ENCODE data around the gene HAS3. TPM values are rescaled to one million over a fixed set of nuclear protein-coding genes. Genes with fewer than 3 reads are reported as not detected.
A peak's percentile ranks its signal among the peaks of the same experiment; 100 is the strongest.

Gene HAS3
- total and polyA plus RNA-seq, 4 donors = 0.09 to 0.75 (median 0.26) TPM

- Histone ChIP-seq H3K4me3 (ENCODE audit: low read depth in 1 of 3, low read length in 3 of 3) (peak overlapping the region in 1 of 3 donors; percentile 59), H3K36me3 (ENCODE audit: control insufficient read depth in 4 of 4, insufficient read depth in 3 of 4, low read depth in 1 of 4, low read length in 3 of 4) (peaks cover 0 to 9% (median under 1%) of the 10 kb centered on the region in 4 donors), H3K27me3 (ENCODE audit: control insufficient read depth in 4 of 4, insufficient read depth in 4 of 4, low read length in 3 of 4) (no peaks in the 10 kb centered on the region), H3K27ac (ENCODE audit: low read depth in 1 of 2, low read length in 2 of 2) (no peak overlapping the region), H3K9ac (ENCODE audit: low read depth in 1 of 2, low read length in 2 of 2) (no peak overlapping the region), H3K9me3 (ENCODE audit: control insufficient read depth in 4 of 4, low read length in 3 of 4) (no peaks in the 10 kb centered on the region), H3K4me1 (ENCODE audit: control insufficient read depth in 4 of 4, insufficient read depth in 4 of 4, low read length in 3 of 4) (peaks cover 12 to 34% (median 24%) of the 10 kb centered on the region in 4 donors)
- 10% methylated on average over 52 of the region's 52 CpGs for WGBS
- TF ChIP-seq REST (IDR thresholded peaks at IDR 0.05) = no peak
- no peak for DNase-seq (ENCODE audit: low spot score)
Observed at GRCh38 chr16:69107316-69107962, 2.0 kb downstream of the HAS3 start.

GRCh38 chr16:69108064-69108904, 2.8 kb downstream of the HAS3 start:
- DNase-seq (ENCODE audit: low spot score) = no peak
- H3K36me3 ChIP-seq (ENCODE audit: control insufficient read depth in 4 of 4, insufficient read depth in 3 of 4, low read depth in 1 of 4, low read length in 3 of 4) = peaks cover 0 to 9% (median under 1%) of the 10 kb centered on the region in 4 donors
- H3K27ac ChIP-seq (ENCODE audit: low read depth in 1 of 2, low read length in 2 of 2) = no peak overlapping the region
- no peak for TF ChIP-seq GABPA (IDR thresholded peaks at IDR 0.05 in 1 of 2, conservative IDR thresholded peaks at IDR 0.05 in 1 of 2)
- TF ChIP-seq NR2F2 (IDR thresholded peaks at IDR 0.05) = no peak
- no peak for TF ChIP-seq REST (IDR thresholded peaks at IDR 0.05)
- TF ChIP-seq, protein P1, sequence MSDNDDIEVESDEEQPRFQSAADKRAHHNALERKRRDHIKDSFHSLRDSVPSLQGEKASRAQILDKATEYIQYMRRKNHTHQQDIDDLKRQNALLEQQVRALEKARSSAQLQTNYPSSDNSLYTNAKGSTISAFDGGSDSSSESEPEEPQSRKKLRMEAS (IDR thresholded peaks at IDR 0.05) = no peak
- no peak for TF ChIP-seq TAF1 (conservative IDR thresholded peaks at IDR 0.05)
- TF ChIP-seq HNF4A (conservative IDR thresholded peaks at IDR 0.05) = no peak
- no peak for TF ChIP-seq HNF4G (IDR thresholded peaks at IDR 0.05)
- no peak for TF ChIP-seq EGR1 (IDR thresholded peaks at IDR 0.05; ENCODE audit: low read depth in 2 of 2)
- TF ChIP-seq YY1 (IDR thresholded peaks at IDR 0.05) = no peak
- no peak for TF ChIP-seq FOXA2 (IDR thresholded peaks at IDR 0.05)
- TF ChIP-seq, protein P2, sequence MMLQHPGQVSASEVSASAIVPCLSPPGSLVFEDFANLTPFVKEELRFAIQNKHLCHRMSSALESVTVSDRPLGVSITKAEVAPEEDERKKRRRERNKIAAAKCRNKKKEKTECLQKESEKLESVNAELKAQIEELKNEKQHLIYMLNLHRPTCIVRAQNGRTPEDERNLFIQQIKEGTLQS (IDR thresholded peaks at IDR 0.05) = no peak
- TF ChIP-seq JUND (IDR thresholded peaks at IDR 0.05) = no peak
- TF ChIP-seq, protein P3, sequence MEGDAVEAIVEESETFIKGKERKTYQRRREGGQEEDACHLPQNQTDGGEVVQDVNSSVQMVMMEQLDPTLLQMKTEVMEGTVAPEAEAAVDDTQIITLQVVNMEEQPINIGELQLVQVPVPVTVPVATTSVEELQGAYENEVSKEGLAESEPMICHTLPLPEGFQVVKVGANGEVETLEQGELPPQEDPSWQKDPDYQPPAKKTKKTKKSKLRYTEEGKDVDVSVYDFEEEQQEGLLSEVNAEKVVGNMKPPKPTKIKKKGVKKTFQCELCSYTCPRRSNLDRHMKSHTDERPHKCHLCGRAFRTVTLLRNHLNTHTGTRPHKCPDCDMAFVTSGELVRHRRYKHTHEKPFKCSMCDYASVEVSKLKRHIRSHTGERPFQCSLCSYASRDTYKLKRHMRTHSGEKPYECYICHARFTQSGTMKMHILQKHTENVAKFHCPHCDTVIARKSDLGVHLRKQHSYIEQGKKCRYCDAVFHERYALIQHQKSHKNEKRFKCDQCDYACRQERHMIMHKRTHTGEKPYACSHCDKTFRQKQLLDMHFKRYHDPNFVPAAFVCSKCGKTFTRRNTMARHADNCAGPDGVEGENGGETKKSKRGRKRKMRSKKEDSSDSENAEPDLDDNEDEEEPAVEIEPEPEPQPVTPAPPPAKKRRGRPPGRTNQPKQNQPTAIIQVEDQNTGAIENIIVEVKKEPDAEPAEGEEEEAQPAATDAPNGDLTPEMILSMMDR (IDR thresholded peaks at IDR 0.05; ENCODE audit: low read depth, low read length, missing input control) = no peak
- no peaks in the 10 kb centered on the region for H3K9me3 ChIP-seq (ENCODE audit: control insufficient read depth in 4 of 4, low read length in 3 of 4)
- no peak overlapping the region for H3K4me3 ChIP-seq (ENCODE audit: low read depth in 1 of 3, low read length in 3 of 3)
- H3K27me3 ChIP-seq (ENCODE audit: control insufficient read depth in 4 of 4, insufficient read depth in 4 of 4, low read length in 3 of 4) = no peaks in the 10 kb centered on the region
- H3K4me1 ChIP-seq (ENCODE audit: control insufficient read depth in 4 of 4, insufficient read depth in 4 of 4, low read length in 3 of 4) = peaks cover 12 to 38% (median 24%) of the 10 kb centered on the region in 4 donors
- no peak overlapping the region for H3K9ac ChIP-seq (ENCODE audit: low read depth in 1 of 2, low read length in 2 of 2)
- 85% methylated on average over 9 of the region's 9 CpGs for WGBS
